Kidney epithelial cell (primary cell): Measurements from ENCODE around the gene PCDHA11. TPM values are rescaled to one million over a fixed set of nuclear protein-coding genes. Genes with fewer than 3 reads are reported as not detected.
"Not testable (repeated sequence)": the region's sequence is repeated elsewhere in the genome, so short reads cannot be mapped to it uniquely, and the experiment has no call there.

Experiments used
- DNase-seq: peaks from one replicate; pipeline ENCODE4 v3.0.0-alpha.2; 2010; ENCODE audit warnings: low read depth
- H3K27me3 ChIP-seq: 2 replicates; pipeline ENCODE4 v1.6.0; 2011; ENCODE audit warnings: low read length; ENCODE audit not compliant: control insufficient read depth, insufficient read depth
- H3K36me3 ChIP-seq: 2 replicates; pipeline ENCODE4 v1.5.1; 2011; ENCODE audit warnings: low read length; ENCODE audit not compliant: control insufficient read depth, insufficient read depth
- H3K4me3 ChIP-seq: 2 replicates; pipeline ENCODE4 v1.5.1; 2011; ENCODE audit warnings: low read depth, mild to moderate bottlenecking, control low read depth, low read length
- CTCF ChIP-seq: IDR thresholded peaks from 2 replicates; pipeline ENCODE4 v1.5.1; 2011; ENCODE audit warnings: mild to moderate bottlenecking, moderate library complexity, low read length, control low read depth, inconsistent platforms; ENCODE audit not compliant: insufficient read depth, poor library complexity, severe bottlenecking
- total RNA-seq: library from RNA; depleted of rRNA; stranded (reverse); fragments of >200 nt; gene quantifications from 2 replicates; pipeline ENCODE4 v1.2.3, GENCODE V29; 2015

PCDHA11 gene
- total RNA-seq, 1 donor from 2014 or later: 1.2 TPM

DNA sequence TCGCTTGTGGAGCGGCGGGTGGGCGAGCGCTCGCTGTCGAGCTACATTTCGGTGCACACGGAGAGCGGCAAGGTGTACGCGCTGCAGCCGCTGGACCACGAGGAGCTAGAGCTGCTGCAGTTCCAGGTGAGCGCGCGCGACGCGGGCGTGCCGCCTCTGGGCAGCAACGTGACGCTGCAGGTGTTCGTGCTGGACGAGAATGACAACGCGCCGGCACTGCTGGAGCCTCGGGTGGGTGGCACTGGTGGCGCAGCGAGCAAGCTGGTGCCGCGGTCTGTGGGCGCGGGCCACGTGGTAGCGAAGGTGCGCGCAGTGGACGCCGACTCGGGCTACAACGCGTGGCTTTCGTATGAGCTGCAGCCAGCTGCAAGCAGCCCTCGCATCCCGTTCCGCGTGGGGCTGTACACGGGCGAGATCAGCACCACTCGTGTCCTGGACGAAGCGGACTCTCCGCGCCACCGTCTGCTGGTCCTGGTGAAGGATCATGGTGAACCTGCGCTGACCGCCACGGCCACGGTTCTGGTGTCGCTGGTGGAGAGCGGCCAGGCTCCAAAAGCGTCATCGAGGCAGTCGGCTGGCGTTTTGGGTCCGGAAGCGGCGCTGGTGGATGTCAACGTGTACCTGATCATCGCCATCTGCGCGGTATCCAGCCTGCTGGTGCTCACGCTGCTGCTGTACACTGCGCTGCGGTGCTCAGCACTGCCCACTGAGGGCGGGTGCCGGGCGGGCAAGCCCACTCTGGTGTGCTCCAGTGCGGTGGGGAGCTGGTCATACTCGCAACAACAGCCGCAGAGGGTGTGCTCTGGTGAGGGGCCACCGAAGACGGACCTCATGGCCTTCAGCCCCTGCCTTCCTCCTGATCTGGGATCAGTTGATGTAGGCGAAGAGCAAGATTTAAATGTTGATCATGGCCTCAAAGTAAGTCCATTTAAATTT is 25.7 kb upstream of the PCDHA11 start:
- TF ChIP-seq CTCF: no peak
- no peaks in the 10 kb centered on the region for H3K27me3 ChIP-seq
- no peak overlapping the region for H3K4me3 ChIP-seq
- no peaks in the 10 kb centered on the region for H3K36me3 ChIP-seq
- no peak for DNase-seq

DNA sequence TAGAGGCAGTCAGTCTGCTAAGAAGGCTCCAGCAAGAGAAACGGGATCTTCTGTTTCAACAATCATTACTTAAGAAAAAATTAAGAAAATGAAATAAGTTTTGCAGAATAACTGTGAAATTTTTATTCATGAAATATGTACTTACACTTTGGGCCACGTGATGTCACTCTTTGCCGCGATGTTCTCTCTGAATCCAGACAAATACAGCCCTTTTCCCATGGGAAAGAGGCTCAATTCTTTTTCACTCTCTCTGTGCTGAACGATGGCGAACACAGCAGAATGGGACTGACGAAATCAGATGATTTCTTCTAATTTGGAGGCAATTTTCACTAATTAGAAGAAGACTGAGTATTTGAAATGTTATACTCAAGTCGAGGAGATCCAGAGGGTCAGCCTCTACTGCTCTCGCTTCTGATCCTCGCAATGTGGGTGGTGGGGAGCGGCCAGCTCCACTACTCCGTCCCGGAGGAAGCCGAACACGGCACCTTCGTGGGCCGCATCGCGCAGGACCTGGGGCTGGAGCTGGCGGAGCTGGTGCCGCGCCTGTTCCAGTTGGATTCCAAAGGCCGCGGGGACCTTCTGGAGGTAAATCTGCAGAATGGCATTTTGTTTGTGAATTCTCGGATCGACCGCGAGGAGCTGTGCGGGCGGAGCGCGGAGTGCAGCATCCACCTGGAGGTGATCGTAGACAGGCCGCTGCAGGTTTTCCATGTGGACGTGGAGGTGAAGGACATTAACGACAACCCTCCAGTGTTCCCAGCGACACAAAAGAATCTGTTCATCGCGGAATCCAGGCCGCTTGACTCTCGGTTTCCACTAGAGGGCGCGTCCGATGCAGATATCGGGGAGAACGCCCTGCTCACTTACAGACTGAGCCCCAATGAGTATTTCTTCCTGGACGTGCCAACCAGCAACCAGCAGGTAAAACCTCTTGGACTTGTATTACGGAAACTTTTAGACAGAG is 20.3 kb upstream of the PCDHA11 start, which contains the start of gene PCDHA9:
Gene PCDHA9 (plus strand): TSS at position 244 of the 964 bp plus-strand sequence. CDS start 114 bp downstream, at position 358.
- H3K4me3 ChIP-seq, H3K27me3 ChIP-seq, H3K36me3 ChIP-seq, DNase-seq: not testable (repeated sequence)

GRCh38 chr5:140849831-140850634 is 18.7 kb upstream of the PCDHA11 start:
- not testable (repeated sequence) for H3K36me3 ChIP-seq, H3K27me3 ChIP-seq, H3K4me3 ChIP-seq, DNase-seq

- Histone ChIP-seq H3K27me3 (no peaks in the 10 kb centered on the region), H3K4me3 (no peak within 1 kb of the TSS), H3K36me3 (no peaks in the 10 kb centered on the region)
- DNase-seq: no peak
- TF ChIP-seq CTCF: no peak
These were observed 12.7 kb upstream of the PCDHA11 start, which contains the start of gene PCDHA10 for GRCh38 chr5:140855772-140856674. PCDHA10 (plus strand) TSS chr5:140855897; CDS start chr5:140856049, 152 bp downstream.

DNA sequence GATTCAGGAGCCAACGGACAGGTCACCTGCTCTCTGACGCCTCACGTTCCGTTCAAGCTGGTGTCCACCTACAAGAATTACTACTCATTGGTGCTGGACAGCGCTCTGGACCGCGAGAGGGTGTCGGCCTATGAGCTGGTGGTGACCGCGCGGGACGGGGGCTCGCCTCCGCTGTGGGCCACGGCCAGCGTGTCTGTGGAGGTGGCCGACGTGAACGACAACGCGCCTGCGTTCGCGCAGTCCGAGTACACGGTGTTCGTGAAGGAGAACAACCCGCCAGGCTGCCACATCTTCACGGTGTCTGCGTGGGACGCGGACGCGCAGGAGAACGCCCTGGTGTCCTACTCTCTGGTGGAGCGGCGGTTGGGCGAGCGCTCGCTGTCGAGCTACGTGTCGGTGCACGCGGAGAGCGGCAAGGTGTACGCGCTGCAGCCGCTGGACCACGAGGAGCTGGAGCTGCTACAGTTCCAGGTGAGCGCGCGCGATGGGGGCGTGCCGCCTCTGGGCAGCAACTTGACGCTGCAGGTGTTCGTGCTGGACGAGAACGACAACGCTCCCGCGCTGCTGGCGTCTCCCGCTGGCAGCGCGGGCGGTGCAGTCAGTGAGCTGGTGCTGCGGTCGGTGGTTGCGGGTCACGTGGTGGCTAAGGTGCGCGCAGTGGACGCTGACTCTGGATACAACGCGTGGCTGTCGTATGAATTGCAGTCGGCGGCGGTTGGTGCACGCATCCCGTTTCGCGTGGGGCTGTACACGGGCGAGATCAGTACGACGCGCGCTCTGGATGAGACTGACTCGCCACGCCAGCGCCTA is 11.4 kb upstream of the PCDHA11 start:
- no peak for TF ChIP-seq CTCF
- H3K36me3 ChIP-seq: no peaks in the 10 kb centered on the region
- H3K27me3 ChIP-seq: no peaks in the 10 kb centered on the region
- DNase-seq: no peak
- no peak overlapping the region for H3K4me3 ChIP-seq
